ENCODE results near the gene ARHGAP4. TPM values are rescaled to one million over a fixed set of nuclear protein-coding genes. Genes with fewer than 3 reads are reported as not detected.

ARHGAP4 gene
- total and polyA plus RNA-seq, 2 donors from 2014 or later: 38.3 to 73.0 TPM

DNA sequence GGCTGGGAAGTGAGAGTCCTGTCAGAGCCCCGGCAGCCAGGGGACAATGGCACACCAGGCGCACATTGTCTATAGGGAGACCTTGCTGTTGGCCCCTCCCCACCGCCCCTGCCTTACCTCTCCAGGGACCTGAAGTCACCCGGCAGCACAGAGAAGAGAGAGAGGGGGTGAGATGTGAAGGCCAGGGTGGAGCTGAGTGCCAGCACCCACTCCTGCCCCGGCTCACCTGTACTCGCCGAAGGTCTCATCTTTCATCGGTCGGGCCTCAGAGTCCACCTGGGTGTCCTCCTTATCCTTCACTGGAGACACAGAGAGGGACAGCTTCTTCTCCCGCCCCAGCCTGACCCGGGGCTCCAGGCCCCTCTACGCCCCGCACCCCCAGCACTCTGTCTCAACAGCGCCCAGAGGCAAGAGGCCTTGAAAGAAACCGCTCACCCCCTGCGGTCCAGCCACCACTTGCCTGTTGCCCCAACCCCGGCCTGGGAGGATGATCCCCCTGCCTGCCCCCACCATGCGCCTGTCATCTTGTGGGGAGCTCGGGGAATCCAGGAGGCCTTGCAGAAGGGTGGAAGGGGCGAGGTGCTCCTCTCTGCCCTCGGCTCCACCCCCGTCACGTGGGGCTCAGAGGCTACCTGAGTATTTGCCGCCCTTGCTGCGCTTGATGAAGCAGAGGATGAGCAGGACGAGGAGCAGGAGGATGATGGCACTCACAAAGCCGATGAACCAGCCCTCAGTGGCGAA is 62.6 kb downstream of the ARHGAP4 start:
- H3K9ac ChIP-seq (ENCODE audit: low read length in 3 of 3): no peak overlapping the region
- no peaks in the 10 kb centered on the region for H3K9me3 ChIP-seq (ENCODE audit: control insufficient read depth in 2 of 3, insufficient read depth in 1 of 3, low read length in 3 of 3)
- DNase-seq (no peak), FAIRE-seq (no peak)
- no peak overlapping the region for H3K27ac ChIP-seq (ENCODE audit: low read depth in 2 of 2, low read length in 2 of 2)
- no peaks in the 10 kb centered on the region for H3K27me3 ChIP-seq (ENCODE audit: control insufficient read depth, insufficient read depth, low read length)
- TF ChIP-seq, protein P1, sequence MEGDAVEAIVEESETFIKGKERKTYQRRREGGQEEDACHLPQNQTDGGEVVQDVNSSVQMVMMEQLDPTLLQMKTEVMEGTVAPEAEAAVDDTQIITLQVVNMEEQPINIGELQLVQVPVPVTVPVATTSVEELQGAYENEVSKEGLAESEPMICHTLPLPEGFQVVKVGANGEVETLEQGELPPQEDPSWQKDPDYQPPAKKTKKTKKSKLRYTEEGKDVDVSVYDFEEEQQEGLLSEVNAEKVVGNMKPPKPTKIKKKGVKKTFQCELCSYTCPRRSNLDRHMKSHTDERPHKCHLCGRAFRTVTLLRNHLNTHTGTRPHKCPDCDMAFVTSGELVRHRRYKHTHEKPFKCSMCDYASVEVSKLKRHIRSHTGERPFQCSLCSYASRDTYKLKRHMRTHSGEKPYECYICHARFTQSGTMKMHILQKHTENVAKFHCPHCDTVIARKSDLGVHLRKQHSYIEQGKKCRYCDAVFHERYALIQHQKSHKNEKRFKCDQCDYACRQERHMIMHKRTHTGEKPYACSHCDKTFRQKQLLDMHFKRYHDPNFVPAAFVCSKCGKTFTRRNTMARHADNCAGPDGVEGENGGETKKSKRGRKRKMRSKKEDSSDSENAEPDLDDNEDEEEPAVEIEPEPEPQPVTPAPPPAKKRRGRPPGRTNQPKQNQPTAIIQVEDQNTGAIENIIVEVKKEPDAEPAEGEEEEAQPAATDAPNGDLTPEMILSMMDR (IDR thresholded peaks at IDR 0.05; ENCODE audit: borderline replicate concordance, extremely low read depth, insufficient read depth): no peak
- H3K4me1 ChIP-seq (ENCODE audit: control insufficient read depth in 2 of 3, insufficient read depth in 2 of 3, low read depth in 1 of 3, low read length in 3 of 3): no peaks in the 10 kb centered on the region
- no peaks in the 10 kb centered on the region for H3K36me3 ChIP-seq (ENCODE audit: control insufficient read depth in 2 of 3, insufficient read depth in 3 of 3, low read length in 3 of 3)
- intact Hi-C loops (cut with DNase I): no loop called here
- H3K4me3 ChIP-seq (ENCODE audit: low read length in 3 of 3): no peak overlapping the region

DNA sequence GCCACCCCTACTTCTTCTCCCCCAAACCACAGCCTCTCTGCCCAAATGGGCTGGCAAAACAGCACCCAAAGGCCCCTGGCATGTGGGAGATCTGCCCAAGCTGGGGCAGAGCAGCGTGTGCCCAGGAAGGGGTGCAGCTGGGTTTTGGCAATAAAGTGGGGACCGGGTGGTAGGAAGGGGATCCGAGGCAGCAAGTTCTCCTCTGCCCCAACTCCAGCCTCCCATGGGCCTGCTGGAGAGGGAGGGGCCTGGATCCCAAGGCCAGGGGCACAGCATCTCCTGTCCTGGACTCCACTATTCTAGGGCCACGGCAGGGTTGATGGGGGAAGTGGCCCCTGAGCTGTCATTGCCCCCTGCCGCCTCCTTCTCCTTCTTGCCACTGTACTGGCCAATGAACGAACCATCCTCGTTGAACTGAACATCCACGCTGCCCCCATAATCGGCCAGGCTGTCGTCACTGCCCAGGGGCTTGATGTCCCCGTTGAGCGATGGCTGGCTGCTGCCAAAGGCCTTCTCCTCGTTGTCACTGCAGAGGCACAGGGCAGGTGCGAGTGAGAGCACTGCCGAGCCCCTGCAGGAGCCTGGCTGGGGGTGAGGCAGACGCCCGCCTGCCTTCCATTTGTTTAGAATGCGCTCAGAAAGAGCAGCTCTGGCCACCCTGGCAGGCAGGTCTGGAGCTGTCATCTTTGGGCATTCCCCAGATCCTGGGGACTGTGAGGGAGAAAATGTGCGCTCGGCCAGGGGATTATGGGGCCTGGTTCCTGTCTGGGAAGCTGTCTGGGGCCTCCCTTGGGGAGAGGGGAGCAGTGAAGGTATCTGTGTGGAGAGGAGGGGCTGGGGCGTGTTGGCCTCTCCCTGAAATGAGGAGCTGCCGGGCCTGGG is 63.5 kb downstream of the ARHGAP4 start:
- Histone ChIP-seq H3K27ac (ENCODE audit: low read depth in 2 of 2, low read length in 2 of 2) (no peak overlapping the region), H3K9me3 (ENCODE audit: control insufficient read depth in 2 of 3, insufficient read depth in 1 of 3, low read length in 3 of 3) (no peaks in the 10 kb centered on the region), H3K36me3 (ENCODE audit: control insufficient read depth in 2 of 3, insufficient read depth in 3 of 3, low read length in 3 of 3) (no peaks in the 10 kb centered on the region), H3K27me3 (ENCODE audit: control insufficient read depth, insufficient read depth, low read length) (no peaks in the 10 kb centered on the region), H3K4me3 (ENCODE audit: low read length in 3 of 3) (no peak overlapping the region), H3K9ac (ENCODE audit: low read length in 3 of 3) (no peak overlapping the region), H3K4me1 (ENCODE audit: control insufficient read depth in 2 of 3, insufficient read depth in 2 of 3, low read depth in 1 of 3, low read length in 3 of 3) (no peaks in the 10 kb centered on the region)
- TF ChIP-seq, protein P1 (IDR thresholded peaks at IDR 0.05; ENCODE audit: borderline replicate concordance, extremely low read depth, insufficient read depth): no peak
- DNase-seq (no peak), FAIRE-seq (no peak)
- intact Hi-C loops (cut with DNase I): no loop called here

GRCh38 chrX:153861733-153862310 is 64.2 kb downstream of the ARHGAP4 start:
- Histone ChIP-seq H3K27me3 (ENCODE audit: control insufficient read depth, insufficient read depth, low read length) (no peaks in the 10 kb centered on the region), H3K4me1 (ENCODE audit: control insufficient read depth in 2 of 3, insufficient read depth in 2 of 3, low read depth in 1 of 3, low read length in 3 of 3) (no peaks in the 10 kb centered on the region), H3K27ac (ENCODE audit: low read depth in 2 of 2, low read length in 2 of 2) (no peak overlapping the region), H3K9ac (ENCODE audit: low read length in 3 of 3) (no peak overlapping the region), H3K36me3 (ENCODE audit: control insufficient read depth in 2 of 3, insufficient read depth in 3 of 3, low read length in 3 of 3) (no peaks in the 10 kb centered on the region), H3K9me3 (ENCODE audit: control insufficient read depth in 2 of 3, insufficient read depth in 1 of 3, low read length in 3 of 3) (no peaks in the 10 kb centered on the region), H3K4me3 (ENCODE audit: low read length in 3 of 3) (no peak overlapping the region)
- intact Hi-C loops (cut with DNase I): no loop called here
- TF ChIP-seq, protein P1 (IDR thresholded peaks at IDR 0.05; ENCODE audit: borderline replicate concordance, extremely low read depth, insufficient read depth): no peak
- FAIRE-seq: no peak
- no peak for DNase-seq

All from kidney (tissue), 14 donors.